ENCODE results near the gene FAM3D.

GRCh38 chr3:58624550-58624949 lies 42.0 kb downstream of the FAM3D start:
- TF ChIP-seq CTCF (IDR thresholded peaks at IDR 0.05; ENCODE audit: insufficient read depth, low read length) (no peak), POLR2AphosphoS5 (IDR thresholded peaks at IDR 0.05; ENCODE audit: low read depth) (no peak)

All from HL-60 (cell line).